NCI-H2081 treated with DMSO at 0.1 percent for 48 hours (cell line): ENCODE measurements around the gene ALKBH3.

Experiments used
- DNase-seq: peaks from one replicate; lab custom pipeline; 2025; lab: John Stamatoyannopoulos, UW

Gene ALKBH3

DNA sequence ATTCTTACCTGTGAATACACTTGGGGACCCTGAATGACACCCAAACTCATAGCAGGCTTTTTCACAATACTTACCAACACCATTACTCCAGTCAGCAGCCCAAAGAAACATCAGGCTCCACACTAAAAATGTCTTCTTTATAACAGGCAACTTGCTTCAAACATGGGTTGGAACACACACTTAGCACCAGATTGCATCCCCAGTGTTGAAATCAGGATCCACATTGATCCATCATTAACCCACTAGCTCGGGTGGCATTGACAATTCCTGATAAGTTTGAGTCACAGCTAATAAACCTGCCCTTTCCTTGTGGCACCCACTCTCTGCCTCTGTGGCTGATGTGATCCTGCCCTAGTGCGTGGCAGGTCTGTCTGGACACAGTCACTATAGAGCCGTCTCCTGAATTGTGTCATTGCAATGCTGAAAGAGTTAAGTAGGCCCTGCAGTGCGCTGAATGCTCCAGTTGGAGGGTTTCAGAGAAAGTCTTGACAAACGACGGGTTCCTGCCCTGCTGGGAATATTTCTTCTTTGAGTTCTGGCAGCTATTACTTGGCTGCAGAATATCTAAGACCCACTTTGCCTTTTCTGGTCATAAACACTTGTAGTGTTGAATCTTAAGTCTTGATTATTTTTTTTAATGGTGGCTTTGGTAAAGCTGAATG, 42.2 kb downstream of the ALKBH3 start:
- no peak for DNase-seq

DNA sequence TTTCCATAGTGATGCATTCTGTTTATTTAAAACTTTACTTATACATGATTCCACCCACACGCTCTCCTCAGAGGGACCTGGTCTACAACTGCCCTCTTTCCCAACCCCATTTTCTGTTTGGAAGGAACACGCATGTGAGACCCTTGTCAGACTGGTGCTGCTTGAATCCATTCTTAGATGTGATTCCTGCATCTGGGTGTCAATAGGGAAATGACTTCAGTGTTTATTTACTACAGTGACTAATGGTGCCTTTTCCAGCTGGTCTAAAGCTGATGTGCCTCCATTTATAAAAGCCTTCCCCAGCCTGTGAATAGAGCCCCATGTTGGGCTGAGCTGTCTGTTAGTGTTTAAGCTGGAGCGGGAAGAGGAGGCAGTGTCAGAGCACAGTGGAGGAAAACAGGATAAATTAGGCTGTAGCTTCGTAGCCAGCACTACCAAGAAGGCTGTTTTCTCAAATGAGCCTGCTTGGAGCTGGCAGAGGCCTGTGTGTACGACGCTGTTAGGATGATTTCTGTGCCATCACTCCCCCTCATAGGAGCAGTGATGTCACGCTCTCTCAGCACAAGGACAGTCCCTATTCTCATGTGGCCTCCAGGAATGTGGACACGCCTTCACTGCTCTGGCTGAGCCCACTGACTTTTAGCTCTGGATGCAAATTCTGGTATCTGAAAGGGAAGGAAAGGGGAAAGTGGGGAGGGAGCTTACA, 42.9 kb downstream of the ALKBH3 start:
- no peak for DNase-seq

DNA sequence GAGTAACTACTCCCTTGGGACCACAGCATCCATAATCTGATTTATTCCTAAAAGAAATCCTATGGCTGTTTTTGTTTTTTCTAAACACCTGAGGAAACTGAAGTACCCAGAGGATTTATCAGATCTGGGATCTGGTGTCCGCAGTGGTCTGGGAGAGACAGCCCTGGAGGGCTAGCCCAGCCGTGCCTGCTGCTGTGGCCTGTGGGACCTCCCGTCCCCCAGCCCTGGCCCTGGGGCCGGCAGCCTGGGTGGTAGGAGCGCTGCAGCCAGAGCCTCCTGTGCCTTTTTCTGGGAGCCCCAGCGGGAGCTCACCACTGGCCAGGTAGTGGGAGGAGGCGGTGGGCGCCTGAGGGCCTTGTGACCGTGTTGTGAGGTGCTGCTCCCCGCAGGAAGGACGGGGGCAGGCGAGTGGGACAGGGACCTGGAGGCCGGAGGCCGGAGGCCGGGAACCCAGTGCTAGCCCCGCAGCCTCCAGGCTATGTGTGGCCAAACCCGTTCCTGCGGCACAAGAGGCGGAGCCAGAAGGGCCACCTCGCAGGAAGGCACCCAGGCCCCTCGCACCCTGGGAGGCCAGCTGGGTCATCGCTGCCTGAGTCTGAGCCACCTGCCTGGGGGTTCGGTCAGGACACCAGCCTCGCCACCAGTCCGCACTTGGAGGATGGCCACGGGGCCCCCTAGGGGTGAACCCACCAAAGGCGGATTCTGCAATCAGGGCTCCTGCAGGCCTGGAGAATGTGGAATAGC, 43.7 kb downstream of the ALKBH3 start:
- DNase-seq = no peak

DNA sequence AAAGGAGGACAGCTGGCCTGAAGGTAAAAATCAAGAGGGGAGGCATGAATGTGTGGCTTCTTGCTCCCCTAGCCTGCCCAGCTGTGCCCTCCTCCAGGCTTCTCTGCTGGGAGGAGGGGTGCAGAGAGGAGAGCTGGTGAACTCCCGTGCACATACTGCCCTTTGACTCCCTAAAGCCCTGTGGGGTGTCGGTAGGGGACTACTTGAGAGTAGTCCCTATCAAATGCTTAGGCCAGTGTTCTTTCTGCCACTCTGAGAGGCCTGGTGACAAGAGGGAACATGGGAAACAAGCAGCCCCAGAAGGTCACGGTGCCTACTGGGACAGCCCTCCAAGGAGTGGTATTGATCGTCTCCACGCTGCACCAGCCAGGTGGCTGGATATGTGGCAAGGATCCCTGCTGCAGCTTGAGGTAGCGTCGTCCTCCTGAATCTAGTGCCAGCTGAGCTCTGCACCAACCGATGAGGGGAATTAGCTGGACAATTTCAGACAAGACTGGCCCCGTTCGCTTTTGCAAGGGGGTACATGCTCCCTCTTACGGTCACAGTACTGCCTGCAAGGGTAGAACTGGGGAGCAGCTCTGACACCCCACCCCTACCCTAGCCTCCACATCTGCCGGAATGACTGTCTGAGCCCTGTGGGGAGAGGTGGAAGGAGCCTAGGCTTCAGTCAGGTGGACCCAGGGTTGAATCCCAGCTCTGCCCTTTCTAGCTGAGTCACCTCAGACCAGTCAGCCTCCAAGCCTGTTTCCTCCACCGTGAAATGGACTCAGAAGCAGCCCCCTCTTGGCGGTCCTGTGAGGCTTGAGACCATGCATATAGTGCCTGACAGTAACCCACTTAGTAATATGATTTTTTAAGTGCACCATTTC, 44.7 kb downstream of the ALKBH3 start:
- DNase-seq = no peak

DNA sequence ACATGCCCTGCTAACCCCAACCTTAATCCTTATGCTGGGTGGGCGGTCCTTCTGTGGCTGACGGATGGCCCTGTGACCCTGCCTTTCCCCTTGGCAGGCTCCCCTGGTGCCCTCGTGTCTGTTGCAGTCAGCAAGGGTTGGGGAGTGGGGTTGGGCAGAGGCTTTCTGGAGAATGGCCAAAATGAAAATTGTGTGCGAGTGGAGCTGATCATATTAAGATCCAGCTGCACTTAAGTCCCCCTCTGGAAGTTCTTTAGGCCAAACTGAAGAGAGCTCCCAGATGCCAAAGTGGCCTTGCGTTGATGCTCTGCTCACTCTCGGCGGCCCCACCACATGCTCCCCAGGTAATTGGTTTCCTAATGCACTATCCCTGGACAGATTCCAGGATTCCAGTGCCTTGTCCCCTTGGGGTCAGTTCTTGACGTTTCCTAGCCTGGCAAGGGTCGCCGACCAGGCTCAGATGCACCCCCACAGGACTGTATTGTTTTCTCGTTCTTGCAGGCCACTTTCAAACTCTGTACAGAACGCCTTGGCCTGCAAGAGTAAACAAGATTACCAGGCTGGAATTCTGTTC, 45.4 kb downstream of the ALKBH3 start:
- no peak for DNase-seq

DNA sequence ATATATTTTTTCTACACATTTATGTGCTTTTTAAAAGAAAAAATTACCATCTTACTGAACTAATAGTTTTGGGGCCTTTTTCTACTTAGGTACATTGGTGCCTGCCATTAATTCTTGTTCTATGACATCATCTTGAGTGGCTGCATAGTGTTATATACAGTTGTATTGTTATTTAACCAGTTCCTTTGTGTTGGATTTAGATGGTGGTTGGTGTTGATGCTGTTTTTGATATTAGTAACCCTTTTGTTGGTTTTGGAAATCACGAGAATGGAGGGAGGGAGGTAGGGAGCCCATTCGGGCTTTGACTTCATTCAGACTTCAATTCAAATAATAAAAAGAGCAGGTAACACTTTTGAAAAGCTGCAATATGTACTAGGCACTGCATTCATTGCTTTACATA, 46.4 kb downstream of the ALKBH3 start:
- no peak for DNase-seq

DNA sequence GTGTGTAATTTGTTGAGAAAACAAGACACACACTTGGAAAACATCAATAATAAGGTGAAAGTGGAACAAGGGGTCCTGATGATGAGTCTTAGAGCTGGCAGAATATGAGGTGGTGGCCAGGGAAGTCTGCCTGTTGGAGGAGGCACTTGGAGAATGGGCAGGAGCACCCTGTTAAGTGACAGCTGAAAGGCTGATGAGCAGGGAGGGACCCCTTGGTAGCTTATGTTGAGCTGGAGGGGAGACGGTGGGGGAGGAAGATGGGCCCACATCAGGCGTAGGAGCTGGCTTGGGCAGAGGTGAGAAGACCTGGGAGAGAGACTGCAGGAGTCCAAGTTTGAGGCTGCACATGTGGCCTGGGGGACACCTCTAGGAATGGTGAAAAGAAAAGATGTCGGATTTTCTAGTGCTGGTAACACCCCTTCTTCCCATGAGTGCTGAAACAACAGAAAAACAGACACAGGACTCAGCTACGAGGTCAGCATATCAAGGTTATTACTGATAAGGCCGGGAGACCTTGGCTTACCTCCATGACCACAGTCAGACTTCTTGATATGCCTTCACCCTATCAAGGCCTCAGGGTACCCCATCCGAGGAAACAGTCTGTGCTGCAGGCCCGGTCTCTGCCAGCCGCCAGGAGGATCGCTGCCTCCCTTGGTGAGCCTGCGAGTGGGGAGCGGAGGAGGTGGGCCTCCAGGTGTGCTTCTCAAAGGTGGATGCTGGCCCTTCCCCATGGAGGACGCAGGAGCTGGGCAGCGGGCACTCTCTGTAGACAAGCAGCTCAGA, 47.5 kb downstream of the ALKBH3 start:
- DNase-seq = no peak

DNA sequence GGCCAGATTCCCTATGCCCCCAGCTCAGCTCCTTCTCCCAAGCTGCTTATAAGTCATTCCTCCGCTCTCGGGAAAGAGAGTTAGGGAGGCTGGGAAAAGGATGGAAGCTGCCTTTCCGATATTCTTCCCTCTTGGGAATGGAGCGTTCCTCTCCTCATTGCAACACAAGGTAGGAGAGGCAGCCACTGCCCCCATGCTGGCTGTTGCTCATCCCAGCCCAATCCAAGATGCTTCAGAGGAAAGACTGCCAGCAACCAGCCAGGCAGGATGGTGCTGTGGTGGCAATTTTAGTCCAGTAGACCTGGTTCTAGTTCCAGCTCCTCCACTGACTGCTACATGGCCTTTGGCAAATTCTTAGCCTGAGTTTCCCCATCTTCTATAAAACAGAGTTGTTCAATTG, 48.1 kb downstream of the ALKBH3 start:
- no peak for DNase-seq

DNA sequence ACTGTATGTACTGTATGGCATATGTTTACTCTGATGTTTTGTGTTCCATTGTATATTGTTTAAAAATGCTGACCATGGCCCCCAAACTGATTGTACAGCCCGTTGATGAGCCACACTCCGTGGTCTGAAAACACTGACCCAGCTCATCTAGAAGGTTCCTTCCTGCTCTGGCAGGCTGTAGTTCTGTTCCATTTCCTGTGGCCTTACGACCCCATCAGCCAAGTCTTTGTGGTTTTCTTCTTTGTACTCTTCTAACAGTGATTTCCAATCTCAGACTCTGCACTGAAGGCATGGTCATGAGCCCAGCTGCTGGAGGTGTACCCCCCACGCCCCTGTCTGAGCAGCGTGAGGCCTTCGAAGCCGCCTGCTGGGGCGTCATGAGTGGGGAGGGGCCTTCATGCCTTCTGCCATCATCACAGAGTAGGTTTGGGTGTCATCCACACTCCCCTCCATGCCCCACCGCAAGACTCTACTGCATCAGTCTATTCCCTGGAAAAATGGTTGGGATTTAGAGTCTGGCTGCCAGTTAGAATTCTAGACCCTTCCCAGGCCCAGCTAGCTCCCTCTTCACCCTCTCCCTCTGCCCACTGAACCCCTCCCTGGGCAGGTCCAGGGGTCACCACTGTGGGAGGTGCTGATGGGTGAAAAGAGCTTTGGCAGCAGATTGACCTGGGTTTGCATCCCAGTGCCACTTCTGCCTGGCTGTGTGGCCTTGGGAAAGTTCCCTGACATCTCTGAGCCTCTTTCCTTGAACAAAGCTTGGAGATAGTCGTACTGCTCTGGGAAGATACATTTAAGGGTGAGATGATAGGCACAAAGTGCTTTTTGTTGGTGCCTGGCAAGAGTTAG, 50.5 kb downstream of the ALKBH3 start:
- DNase-seq = no peak

DNA sequence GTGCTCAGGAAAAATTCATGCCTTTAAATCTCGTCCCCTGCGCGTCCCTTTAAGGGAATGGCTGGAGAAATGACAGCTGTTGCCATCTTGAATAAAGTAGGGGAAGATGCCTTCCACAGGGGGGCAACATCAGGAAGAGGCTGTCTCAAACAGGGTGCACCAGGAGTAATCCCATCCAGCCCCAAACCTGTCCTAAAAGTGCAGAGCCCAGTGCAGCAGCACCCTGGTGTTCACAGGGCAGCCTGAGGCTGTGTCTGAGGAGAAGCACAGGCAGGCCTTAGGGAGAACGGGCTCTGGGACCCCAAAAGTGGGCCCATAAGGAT, 51.0 kb downstream of the ALKBH3 start:
- DNase-seq = no peak

DNA sequence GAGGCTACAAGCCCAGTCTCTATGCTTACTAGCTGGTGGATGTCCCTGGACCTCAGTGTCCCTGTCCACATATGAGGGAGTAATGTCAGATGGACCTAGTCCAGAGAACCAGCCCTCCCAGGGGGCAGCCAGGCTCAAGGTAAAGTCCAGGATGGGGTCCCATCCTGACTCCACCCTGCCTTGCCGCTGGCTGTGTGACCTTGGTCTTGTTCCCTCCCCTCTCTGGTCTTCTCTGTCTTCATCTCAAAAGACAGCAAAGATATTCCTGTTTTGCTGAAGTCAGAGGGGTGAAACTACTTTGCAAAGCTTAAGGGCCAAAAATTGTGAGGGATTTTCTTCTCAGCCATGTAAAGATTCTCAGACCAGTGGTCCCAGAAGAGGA, 52.6 kb downstream of the ALKBH3 start:
- no peak for DNase-seq

DNA sequence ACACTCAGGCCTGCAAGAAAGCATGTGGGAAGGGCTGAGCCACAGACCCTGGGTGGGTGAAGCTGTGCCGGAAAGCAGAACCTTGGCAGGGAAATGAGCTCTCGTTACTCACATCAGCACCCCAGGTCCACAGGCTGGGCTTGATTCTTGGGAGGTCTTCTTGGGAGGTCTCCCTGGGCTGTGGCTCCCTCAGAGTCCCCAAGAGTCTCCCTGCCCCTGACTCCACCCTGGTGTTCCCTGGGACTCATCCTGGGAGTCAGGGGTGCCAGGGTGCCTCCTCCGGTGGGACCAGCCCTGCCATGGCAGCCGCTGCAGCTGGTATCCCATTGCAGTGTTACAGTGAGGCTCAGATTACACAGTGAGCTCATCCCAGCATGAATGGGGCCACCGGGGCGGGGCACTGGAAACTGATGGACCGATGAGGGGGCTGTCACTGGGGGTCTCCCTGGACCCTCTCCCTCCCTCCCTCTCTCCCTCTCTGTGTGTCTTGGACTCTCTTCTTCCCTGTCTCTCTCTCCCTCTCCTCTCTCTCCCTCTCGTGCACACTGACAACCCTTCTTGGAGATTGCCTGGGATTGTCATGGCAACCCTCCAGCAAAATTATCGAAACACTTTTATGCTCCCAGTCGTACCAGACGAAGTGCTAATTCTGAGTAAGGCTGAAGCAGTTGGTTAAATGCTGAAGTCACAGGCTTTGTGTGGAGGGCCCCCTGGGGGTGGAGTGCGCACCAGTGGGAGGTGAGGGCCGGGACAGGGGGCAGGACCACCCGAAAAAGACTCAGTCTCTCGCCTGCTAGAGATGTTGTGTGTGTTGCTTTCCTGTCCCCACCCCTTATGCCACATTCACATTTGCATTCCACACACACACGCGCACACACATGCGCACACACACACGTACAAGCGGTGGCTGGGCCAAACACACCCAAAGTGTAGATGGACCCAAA, 53.2 kb downstream of the ALKBH3 start:
- DNase-seq = no peak

DNA sequence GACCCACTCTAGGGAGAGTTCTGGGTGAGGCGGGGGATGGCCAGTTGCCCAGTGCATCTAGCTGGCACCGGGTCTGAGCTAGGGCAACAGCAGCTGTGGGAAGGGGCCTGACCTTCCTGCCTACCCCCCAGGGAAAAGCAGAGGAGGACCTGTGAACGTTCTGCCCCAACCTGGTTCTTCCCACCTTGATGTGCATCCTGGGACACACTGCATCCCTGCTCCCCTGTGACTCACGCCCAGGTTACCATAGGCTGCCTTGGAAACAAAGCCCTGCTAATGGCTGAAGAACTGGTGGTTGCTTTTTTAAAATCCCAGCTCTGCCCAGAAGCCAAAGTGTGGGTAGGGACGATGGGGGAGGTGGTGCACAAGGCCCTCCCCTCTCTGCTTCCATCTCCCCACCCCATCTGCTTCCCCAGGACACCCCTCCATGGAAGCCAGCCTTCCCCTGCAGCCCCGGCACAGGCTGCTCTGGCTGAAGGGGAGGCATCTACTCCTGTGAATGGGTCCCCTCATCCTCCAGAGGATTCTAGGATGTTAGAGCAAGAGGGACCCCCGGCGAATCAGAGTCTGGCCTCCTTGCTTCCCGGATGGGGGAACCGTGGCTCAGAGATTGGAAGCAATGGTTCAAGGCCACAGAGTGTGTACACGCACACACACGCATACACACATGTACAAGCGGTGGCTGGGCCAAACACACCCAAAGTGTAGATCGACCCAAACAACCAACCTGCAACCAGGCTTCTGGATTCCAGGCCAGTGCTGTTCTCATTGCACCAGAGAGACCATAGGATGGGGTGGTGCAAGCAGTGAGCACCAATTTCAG, 54.2 kb downstream of the ALKBH3 start:
- DNase-seq = no peak

DNA sequence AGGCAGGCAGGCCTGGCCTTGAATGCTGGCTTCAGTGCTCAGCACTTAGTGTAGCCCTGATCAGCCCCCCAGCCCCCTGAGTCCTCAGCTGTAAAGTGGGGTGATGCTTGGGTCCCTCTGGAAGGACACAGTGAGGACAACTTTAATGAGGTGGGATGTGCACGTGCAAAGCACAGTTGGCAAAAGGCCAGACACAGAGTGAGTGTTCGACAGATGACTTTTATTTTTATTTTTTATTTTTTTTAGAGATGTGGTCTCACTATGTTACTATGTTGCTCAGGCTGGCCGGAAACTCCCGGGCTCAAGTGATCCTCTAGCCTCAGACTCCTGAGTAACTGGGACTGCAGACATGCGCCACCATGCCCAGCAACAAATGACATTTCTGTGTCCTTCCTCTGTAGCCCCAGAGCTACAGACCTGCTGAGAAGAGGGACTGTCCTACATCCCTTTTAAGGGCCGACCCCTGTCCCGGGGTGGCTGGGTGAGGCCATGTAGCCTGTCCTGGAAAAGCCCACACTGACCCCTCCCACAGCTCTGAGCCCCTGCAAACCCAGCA, 54.9 kb downstream of the ALKBH3 start:
- DNase-seq = no peak

DNA sequence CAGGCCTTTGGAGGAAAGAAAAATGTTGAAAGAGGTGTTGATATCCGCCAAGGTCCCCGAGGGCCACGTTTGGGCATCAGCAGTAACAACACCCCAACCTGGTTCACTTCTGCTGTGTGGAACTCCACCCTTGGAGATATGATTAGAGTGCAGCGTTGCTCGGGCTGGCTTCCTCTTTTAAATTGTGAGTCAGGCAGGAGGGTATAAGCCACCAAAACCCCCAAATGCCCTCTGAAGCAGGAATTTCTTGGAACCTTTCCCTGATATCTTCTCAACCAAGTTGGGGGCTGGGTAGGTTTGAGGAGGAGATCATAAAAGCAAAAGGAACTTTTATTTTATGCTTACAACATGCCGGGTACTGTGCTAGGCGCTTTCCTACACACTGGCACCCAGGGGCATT, 55.4 kb downstream of the ALKBH3 start:
- DNase-seq = no peak

DNA sequence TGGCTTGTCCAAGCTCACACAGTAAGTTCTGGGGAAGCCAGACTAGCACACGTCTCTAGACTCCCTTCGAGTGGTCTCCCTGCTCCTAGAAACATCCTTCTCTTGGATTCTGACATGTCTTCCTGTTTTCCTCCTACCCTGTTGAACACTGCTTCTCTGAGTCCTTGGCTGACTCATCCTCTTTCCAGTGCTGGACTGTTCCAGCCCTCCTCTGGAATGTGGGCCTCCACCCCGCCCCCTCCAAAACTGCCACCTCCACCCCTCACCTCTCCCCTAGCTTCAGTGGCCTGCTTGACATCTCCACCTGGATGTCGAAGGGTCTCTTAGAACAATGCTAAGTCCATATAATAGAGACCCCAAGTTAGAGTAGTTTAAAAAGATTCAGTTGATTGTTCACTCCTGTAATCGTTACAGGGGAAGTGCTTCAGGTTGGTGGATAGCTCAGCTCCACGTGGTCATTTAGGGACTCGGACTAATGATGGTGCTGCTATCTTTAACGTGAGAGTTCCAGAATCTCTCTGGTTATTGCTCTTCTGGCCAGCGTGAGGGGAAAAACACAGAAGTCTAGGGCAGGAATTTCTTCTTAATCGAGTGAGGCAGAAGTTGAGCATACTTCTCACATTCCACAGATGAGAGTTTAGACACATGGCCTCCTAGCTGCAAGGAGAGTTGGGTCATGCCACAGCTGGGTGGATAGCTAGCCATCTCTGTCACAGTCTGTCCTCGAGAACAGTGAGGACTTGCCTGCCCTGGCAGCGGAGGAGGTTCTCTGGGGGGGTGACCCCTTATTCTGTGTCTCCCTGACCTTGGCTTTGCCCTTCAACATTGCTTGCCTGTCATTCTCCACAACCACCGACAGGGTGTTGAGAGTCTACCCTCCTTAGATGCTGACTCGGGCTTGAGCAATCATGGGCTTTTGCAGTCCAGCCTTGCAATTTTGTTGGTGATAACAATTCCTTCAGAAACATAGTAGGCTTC, 57.1 kb downstream of the ALKBH3 start:
- DNase-seq = no peak
